Right renal cortex interstitium (tissue), 3 donors: Measurements from ENCODE around the gene YIPF4. TPM values are rescaled to one million over a fixed set of nuclear protein-coding genes. Genes with fewer than 3 reads are reported as not detected.
A peak's percentile ranks its signal among the peaks of the same experiment; 100 is the strongest.
"Not testable (repeated sequence)": the region's sequence is repeated elsewhere in the genome, so short reads cannot be mapped to it uniquely, and the experiment has no call there.

Source experiments
- DNase-seq, 3 donors: peaks; one replicate each; pipeline ENCODE4 v3.0.0-alpha.2; 2013; ENCODE audit warnings: low read depth in 3 of 3, low spot score in 2 of 3
- polyA plus RNA-seq, 3 donors: library from polyadenylated mRNA; unstranded; fragments of 120-200 nt; gene quantifications; one replicate each; pipeline ENCODE4 v1.2.1, GENCODE V29; 2013; ENCODE audit not compliant: insufficient read length in 3 of 3

Gene YIPF4
- polyA plus RNA-seq, 3 donors = 65.7 to 71.9 (median 67.2) TPM

DNA sequence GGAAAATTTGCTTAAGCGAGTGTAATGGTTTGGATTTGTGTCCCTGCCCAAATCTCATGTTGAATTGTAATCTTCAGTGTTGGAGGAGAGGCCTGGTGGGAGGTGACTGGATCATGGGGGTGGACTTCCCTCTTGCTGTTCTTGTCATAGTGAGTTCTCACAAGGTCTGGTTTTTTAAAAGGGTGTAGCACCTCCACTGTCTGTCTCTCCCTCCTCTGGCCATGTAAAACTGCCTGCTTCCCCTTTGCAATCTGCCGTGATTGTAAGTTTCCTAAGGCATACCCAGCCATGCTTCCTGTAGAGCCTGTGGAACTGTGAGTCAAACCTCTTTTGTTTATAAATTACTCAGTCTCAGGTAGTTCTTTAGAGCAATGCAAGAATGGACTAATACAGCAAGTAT lies 6.6 kb downstream of the YIPF4 start:
- no peak for DNase-seq

DNA sequence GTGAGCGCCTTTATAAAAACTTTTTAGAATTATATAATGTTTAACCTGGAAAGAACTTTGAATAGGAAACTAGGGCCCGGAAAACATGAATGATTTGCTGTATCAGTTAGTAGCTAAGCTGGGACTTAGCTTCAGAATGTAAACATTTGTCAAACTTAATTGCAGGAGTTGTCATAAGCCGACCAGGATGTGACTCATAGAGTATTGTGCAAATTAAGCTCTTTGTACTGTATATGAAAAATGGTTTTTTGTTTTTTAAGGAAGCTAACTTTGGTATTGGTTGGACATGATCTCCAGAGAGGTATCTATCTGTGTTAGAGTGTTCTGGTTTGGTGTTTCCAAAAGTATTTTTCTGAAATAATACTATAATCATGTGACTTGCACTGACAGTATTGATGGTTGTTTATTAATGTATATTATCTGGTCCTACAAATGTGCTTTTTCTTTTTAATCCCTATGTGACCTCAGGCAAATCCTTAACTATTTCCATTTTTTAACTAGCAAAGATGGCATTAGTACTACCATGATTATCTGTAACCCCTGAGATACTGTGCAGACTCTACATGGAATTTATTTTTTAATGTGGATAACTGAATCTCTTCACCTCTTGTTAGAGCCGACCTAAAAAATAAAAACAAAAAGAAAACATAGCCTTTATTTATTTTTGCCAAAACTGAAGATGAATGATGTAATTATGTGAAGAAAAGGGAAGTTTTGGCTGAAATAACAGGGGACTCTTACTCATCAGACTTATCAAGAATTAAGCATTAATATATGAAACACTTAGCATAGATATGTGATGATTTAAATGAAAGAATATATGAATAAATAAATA lies 11.7 kb downstream of the YIPF4 start:
- no peak for DNase-seq

- no peak for DNase-seq
Observed at GRCh38 chr2:32290000-32290339, 12.3 kb downstream of the YIPF4 start.

DNA sequence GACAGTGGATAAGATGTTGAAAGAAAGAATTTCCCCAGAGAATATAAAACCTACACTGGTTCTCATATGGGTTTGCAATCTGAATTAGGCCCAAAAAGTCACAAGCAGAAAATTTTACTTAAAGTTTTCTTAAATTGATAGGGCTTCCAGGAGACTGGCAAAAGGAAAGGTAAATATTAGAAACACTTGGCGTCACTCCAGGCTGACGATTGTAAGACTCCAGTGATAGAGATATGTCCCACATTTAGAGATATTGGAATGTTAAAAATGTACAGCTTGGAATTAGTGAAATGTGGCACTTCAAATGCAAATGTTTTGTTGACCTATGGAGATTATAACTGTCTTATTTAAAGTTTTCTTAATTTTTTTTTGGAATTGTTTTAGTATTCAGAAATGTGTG lies 14.0 kb downstream of the YIPF4 start:
- DNase-seq = no peak

DNA sequence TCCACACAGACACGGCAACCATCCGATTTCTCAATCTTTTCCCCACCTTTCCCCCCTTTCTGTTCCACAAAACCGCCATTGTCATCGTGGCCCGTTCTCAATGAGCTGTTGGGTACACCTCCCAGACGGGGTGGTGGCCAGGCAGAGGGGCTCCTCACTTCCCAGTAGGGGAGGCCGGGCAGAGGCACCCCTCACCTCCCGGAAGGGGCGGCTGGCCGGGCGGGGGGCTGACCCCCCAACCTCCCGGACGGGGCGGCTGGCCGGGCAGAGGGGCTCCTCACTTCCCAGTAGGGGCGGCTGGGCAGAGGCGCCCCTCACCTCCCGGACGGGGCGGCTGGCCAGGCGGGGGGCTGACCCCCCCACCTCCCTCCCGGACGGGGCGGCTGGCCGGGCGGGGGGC lies 15.8 kb downstream of the YIPF4 start:
- not testable (repeated sequence) for DNase-seq

GRCh38 chr2:32293966-32294562 lies 16.4 kb downstream of the YIPF4 start:
- not testable (repeated sequence) for DNase-seq

GRCh38 chr2:32310577-32310976 lies 32.9 kb downstream of the YIPF4 start:
- no peak for DNase-seq

- no peak for DNase-seq
Observed at GRCh38 chr2:32314886-32315285, 37.2 kb downstream of the YIPF4 start.

GRCh38 chr2:32328679-32329078 lies 51.0 kb downstream of the YIPF4 start:
- not testable (repeated sequence) for DNase-seq

DNA sequence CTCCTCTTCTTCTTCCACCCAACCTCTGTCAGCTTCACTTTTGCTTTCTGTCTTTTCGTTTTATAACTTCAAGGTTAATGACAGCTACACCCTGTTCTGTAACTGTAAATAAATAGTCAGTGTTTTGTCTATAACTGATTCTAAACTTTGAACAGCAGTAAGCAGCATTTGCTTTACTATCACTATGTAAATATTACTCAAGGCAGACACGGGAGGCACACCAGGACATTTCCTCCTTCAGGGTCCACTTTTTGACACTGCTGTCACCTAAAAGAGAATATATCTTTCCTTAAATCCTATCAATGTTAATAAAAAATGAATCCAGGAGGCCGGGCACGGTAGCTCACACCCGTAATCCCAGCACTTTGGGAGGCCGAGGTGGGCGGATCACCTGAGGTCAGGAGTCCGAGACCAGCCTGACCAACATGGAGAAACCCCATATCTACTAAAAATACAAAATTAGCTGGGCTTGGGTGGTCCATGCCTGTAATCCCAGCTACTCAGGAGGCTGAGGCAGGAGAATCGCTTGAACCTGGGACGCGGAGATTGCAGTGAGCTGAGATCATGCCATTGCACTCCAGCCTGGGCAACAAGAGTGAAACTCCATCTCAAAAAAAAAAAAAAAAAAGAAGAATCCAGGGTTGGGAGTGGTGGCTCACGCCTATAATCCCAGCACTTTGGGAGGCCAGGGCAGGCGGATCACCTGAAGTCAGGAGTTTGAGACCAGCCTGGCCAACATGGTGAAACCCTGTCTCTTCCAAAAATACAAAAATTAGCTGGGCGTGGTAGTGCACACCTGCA lies 51.7 kb downstream of the YIPF4 start:
- DNase-seq = not testable (repeated sequence)

- DNase-seq = no peak
Observed at GRCh38 chr2:32330136-32330535, 52.4 kb downstream of the YIPF4 start.

DNA sequence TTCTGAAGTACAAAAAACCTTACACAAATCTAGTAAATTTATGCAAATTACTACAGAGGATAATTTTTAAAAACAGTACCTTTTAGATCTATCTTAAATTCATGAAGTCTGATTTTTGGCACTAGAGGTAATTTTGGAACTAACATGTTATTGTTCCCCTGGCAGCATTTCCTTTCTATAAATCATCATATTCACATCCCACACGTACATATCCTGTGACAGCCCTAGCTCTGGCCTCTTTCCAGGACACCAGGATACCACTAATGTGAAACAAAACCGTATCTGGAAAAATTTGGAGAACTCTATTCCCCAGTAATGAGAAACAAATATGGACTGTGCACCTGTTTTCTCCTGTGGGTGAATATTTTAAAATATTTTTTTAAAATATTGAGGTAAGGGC lies 65.1 kb downstream of the YIPF4 start:
- DNase-seq = no peak

- not testable (repeated sequence) for DNase-seq
Observed at GRCh38 chr2:32350797-32351196, 73.1 kb downstream of the YIPF4 start.

DNA sequence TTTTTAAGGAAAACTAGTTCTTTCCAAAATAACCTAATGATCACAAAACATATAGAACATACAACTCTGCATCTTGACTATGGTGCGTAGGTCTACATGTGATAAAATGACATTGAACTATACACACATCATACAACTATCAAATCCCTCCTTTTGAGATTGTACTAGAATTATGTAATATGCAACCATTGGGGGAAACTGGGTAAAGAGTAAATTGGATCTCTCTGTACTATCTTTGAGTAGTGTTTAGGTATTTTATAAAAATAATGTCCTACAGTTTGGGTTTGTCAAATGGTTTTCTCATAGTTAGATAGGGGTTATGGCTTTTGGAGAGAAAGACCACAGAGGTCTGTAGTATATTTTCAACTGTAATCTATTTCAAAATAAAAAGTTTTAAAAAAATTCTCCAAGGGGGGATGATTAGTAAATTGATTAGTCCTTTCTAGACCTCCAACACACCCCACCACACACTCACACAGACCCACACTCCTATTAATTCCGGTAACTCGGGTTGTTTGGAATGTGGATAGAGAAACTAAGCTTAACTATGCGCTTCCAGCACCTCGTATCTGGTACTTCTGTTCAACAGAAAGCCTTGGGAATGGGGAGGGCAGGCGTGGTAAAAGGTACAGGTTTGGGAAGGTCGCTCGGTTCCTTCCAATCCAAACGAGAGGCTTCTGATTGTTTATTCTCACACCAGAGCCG lies 78.4 kb downstream of the YIPF4 start:
- peak in 1 of 3 donors; percentile 46 for DNase-seq

GRCh38 chr2:32356681-32357317 lies 79.1 kb downstream of the YIPF4 start, which contains the start of gene BIRC6:
Gene BIRC6 (plus strand): TSS chr2:32357023. CDS start chr2:32357162, 139 bp downstream.
- DNase-seq = peak; percentile 81 to 94 (median 90)

- DNase-seq = peak in 2 of 3 donors; percentile 34 to 36
Observed at GRCh38 chr2:32357318-32358110, 79.8 kb downstream of the YIPF4 start.

GRCh38 chr2:32358111-32358482 lies 80.4 kb downstream of the YIPF4 start:
- no peak for DNase-seq

DNA sequence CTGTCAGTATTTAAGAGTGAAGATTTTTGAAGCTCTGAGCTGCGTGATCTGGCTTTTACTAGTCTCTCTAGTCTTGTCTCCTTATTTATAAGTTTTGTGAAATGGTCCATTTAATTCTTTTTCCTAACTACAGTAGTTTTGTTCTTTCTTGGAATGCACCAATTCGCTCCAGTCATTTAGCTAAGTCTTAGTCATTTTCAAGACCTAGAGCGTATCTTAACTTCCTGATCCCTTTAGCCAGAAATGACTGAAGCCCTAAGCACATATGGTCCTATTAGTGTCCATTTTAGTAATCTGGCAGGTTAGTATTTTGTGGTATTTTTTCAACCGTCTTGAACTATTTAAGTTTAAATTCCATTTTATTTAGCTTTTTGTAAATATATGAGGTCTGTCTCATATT lies 82.7 kb downstream of the YIPF4 start:
- no peak for DNase-seq

DNA sequence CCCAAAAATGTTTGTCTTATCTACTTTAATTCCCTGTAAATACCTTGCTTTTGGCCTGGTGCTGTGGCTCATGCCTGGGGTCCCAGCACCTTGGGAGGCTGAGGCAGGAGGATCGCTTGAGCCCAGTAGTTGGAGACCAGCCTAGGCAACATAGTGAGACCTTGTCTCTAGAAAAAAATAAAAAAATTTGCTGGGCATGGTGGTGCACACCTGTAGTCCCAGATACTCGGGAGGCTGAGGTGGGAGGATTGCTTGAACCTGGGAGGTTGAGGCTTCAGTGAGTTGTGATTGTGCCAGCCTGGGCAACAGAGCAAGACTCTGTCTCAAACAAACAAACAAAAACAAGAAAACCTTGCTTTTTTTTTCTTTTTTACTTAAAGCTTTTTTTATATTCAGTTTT lies 85.3 kb downstream of the YIPF4 start:
- DNase-seq = not testable (repeated sequence)

- no peak for DNase-seq
Observed at GRCh38 chr2:32363597-32363996, 85.9 kb downstream of the YIPF4 start.
